CD4-positive, alpha-beta T cell treated with Interleukin-6 for 4 hours (primary cell): ENCODE results near the gene ZNF226.
"Not testable (repeated sequence)": the region's sequence is repeated elsewhere in the genome, so short reads cannot be mapped to it uniquely, and the experiment has no call there.

ENCODE experiments used
- DNase-seq: peaks from one replicate; pipeline ENCODE4 v3.0.0-alpha.2; 2020; ENCODE audit warnings: mixed read lengths

Gene ZNF226

DNA sequence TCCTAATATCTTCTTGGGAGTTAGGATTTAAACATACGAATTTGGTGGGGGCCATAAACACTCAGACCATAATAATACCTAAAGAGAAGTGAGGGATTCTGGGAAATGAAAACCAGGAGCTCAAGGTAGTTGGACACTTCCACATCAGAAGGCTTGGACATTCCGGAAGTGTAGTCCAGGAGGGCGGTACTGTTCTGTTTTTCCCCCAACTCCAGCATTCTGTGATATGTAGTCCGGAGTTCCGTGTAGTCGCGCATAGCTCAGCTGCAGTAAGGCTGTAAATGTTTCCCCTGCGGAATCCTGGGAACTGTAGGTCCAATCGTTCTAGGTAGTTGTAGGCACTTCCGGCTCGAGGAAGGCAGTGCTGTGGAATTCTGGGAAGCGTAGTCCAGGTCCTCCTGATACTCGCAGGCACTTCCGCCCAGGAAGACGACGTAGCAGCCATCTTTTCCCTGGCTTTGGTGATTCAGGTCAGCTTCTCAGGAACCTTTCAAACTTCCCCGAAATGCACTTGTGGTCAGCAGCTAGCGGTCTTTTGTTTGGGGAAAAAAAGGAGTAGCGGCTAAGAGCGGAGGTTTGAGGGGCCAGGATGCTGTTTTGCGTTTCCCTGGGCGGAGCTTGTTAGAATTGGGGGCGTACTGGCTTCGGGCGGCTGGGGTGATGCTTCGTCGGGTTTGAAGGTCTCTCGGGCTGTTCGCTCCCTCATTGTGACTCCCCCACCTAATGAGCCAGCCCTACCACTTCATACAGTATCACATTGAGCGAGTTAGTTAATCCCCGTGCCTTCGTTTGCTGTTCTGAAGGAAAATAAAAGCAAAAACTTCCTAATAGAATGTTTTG is at the start of gene ZNF226:
ZNF226 (plus strand) TSS at position 428 of the 840 bp plus-strand sequence. CDS start 4,981 bp downstream, outside the sequence.
- DNase-seq: peak; percentile 84

DNA sequence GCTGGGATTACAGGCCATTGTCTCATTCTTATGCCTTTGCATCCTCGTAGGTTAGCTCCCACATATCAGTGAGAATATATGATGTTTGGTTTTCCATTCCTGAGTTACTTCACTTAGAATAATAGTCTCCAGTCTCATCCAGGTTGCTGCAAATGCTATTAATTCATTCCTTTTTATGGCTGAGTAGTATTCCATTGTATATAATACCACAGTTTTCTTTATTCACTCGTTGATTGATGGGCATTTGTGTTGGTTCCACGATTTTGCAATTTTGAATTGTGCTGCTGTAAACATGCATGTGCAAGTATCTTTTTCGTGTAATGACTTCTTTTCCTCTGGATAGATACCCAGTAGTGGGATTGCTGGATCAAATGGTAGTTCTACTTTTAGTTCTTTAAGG is 43.7 kb upstream of the ZNF226 start:
- DNase-seq: not testable (repeated sequence)

DNA sequence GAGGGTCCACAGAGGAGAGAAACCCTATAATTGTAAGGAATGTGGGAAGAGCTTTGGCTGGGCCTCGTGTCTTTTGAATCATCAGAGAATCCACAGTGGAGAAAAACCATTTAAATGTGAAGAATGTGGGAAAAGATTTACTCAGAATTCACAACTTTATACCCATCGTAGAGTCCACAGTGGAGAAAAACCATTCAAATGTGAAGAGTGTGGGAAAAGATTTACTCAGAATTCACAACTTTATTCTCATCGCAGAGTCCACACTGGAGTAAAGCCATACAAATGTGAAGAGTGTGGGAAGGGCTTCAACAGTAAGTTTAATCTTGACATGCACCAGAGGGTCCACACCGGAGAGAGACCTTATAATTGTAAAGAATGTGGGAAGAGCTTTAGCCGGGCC is 32.9 kb upstream of the ZNF226 start:
- no peak for DNase-seq

DNA sequence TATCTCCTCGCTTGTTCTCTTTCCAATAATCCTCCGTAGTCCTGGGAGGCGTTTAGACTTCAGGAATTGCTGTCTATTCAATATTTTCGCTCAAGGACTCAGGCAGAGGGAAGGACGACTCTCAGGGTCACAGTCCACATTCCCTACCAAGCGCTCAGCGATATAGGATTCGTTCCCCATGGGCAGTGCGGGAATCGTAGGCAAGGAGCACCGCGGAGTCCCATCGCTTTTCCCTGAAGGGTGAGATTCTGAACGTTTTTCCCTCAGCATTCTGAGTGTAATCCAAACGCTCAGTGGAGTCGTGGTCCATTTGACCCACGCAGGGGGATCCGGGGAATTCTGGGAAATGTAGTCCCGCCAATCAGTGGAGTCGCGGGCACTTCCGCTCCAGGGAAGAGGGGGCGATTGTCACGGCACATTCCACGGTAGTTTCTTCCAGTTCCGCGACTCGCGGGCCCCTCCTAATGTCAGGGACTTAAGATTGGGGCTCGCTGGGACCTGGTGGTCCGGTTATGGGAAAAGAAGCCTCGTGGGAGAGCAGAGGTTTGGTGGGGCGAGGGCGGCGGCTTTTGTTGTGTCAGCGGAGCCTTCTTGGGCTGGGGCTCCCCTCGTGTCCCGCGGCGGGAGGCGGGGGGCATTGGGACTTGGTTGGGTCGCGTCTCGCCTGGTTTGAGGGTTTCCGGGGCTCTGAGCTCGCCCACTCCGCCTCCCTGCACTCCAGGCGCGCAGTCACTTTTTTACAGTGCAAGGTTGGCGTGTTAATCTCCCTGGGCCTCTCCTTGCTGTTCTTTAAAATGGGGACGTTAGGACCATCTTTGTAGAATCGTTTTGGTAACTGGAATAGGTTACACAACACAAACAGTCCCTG is 23.5 kb upstream of the ZNF226 start, which contains the start of gene ZNF234:
ZNF234 (plus strand) TSS at position 364 of the 868 bp plus-strand sequence. CDS start 3,079 bp downstream, outside the sequence.
- peak; percentile 79 for DNase-seq

DNA sequence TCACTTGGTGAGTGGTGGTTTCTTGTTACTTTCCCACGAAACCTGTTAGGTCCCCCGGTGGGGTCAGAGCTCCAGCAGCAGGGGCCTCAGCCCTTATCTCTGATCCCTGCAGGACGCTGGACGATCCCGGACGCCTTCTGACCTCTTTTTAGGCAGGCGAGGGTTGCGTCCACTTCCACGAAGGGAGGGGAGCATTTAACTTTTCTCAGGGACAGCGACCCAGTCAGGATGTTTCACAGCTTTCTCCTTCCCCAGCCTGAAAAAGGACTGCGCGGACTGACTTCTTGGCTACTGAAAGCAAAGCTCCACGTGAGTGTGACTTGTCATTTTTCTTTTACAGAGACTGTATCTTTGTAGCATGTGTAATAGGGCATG is 22.9 kb upstream of the ZNF226 start:
- peak; percentile 2 for DNase-seq

DNA sequence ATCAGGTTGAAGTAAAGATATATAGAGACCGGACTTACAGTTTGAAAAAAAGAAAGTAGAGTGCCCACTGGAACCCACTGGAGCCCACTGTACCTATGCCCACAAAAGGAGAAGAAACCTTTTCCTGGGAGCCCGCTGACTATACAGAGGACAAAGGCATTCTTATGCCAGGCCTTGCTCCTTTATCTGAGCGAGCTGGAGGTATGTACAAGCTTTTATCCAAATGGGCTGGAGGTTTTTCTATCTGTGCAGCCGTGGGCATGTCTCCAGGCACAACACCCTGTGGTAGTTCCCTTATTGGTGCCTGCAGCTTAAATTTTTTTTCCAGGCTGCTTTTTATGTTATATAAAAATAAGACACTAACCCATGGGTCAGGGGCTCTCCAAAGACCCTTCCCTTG is 15.1 kb upstream of the ZNF226 start:
- DNase-seq: no peak

DNA sequence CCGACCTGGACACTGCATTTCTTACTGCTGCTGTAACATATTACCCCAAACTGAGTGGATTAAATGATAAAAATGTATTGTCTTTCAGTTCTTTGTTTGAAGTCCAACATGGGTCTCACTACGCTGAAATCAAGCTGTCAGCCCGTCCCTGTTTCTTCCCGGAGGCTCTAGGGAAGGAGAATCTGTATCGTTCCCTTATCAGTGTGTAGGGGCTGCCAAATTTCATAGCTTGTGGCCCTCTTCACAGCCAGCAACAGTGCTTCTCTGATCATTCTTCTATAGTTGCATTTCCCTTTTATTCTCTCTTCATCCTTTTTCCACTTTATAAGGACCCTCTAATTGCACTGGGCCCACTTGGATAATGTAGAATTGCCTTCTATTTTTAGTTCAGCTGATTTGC is 13.4 kb upstream of the ZNF226 start:
- DNase-seq: no peak

DNA sequence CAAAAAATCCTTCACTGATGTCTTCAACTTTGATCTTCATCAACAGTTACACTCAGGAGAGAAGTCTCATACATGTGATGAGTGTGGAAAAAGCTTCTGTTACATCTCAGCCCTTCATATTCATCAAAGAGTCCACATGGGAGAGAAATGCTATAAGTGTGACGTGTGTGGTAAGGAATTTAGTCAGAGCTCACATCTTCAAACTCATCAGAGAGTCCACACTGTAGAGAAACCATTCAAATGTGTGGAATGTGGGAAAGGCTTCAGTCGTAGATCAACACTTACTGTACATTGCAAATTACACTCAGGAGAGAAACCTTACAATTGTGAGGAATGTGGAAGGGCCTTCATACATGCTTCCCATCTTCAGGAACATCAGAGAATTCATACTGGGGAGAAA is 8.4 kb upstream of the ZNF226 start:
- DNase-seq: no peak

DNA sequence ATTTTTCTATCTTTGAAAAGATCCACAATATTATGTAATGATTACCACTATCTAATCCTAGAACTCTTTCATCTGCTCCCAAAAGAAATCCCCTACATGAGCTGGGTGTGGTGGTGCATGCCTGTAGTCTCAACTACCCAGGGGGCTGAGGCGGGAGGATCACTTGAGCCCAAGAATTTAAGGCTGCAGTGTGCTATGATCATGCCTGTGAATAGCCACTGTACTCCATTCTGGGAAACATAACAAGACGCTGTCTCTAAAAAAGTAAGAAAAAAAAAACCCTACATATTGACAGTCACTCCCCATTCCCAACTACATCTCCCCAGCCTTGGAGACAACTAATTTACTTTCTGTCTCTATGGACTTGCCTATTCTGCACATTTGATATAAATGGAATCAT is 1.1 kb upstream of the ZNF226 start:
- DNase-seq: no peak

DNA sequence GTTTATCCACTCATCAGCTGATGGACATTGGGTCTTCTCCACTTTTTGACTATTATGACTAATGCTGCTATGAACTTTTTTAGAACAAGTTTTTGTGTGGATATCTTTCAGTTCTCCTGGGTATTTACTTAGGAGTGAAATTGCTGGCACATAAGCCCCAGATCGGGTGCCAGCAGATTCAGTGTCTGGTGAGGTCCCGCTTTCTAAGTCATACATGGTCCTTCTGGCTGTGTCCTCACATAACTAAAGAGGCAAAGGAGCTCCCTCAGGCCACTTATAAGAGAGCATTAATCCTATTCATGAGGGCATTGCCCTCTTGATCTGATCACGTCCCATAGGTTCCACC is 600 bp upstream of the ZNF226 start:
- no peak for DNase-seq

DNA sequence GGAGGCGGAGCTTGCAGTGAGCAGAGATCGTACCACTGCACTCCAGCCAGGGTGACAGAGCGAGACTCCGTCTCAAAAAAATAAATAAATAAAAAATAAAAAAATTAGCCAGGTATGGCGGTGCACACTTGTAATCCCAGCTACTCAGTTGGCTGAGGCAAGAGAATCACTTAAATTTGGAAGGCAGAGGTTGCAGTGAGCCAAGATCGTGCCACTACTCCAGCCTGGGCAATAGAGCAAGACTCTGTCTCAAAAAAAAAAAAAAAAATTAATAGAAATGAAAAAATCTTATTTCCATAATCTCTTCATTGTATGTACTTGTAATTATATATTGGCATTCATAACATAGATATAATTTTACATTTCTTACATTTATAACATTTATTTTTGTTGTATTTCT is 5.8 kb downstream of the ZNF226 start:
- DNase-seq: not testable (repeated sequence)

DNA sequence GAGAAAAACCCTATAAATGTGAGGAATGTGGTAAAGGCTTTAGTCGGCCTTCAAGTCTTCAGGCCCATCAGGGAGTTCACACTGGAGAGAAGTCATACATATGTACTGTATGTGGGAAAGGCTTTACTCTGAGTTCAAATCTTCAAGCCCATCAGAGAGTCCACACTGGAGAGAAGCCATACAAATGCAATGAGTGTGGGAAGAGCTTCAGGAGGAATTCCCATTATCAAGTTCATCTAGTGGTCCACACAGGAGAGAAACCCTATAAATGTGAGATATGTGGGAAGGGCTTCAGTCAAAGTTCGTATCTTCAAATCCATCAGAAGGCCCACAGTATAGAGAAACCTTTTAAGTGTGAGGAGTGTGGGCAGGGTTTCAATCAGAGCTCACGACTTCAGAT is 11.7 kb downstream of the ZNF226 start:
- no peak for DNase-seq

DNA sequence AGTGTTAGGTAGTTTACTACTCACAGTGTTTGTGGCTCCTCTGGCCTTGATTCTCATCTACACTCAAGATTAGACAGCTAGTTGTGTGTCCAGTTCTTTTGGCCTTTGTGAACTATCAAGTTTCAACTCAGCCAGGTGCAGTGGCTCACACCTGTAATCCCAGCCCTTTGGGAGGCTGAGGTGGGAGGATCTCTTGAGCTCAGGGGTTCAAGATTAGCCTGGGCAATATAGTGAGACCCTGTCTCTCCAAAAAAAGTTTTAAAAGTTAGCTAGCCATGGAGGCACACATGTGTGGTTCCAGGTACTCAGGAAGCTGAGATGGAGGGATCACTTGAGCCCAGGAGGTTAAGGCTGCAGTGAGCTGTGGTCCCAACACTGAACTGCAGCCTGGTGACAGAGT is 16.1 kb downstream of the ZNF226 start:
- no peak for DNase-seq

DNA sequence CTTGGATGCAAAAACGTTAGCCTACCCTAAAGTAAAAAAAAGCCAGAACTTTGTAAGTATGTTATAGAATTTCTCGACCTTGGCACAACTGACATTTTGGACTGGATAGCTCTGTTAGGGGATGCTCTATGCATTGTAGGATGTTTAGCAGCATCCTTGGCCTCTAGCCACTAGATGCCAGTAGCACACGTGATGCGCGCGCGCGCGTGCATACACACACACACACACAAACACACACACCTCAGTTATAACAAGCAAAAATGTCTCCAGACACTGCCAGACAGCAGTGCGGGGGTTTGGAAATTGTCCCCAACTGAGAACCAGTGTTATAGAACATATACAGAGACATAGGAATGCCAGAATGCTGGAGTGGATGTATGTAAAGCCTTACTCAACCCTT is 17.2 kb downstream of the ZNF226 start:
- no peak for DNase-seq

DNA sequence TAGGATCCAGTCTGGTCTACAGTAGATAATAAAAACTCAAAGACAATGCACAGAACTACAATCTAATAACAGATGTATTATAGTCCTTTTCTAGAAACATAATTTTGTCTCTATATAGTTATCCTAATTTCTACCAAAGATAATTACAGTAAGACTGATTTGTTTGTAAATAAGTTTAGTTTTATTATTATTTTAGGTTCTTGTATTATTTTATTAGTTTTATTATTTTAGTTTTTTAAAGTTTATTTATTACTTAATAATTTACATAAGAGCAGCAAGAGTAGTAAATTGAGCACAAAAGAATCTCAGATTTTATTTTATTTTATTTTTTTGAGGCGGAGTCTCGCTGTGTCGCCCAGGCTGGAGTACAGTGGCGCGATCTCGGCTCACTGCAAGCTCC is 25.1 kb downstream of the ZNF226 start:
- no peak for DNase-seq

DNA sequence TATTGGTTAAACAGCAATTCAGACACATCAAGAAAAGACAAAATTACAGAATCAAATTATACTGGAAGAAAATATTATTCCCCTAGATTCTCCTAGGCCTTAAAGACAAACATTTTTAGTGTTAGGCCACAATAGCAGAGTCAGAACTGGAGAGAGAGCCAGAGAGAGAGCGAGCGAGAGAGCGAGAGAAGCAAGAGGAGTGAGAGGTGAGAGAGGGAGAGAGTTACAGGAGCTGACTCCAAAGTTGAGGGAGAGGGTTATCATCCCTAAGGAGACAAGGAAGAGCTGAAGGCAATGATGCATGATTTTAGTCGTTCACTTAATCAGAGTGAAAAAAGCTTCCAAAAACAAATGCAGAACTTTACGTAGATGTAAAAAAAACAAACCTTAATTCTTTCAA is 27.2 kb downstream of the ZNF226 start:
- no peak for DNase-seq

DNA sequence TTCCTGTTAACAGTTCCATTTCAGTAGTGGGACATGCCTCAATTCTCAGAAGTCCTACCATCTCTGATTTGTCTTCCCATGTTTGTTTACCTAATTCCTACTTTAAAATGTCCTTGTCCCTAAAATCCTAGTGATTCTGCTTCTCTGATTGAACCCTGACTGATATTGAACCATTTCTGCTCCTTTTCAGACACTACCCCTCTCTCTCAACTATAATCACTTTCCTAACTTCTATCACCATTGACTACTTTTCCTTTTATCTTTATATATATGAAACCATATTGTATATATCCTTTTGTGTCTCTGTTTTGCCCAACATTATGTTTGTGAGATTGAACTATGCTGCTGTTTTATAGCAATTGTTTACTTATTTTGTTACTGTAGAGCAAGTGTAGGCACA is 31.9 kb downstream of the ZNF226 start:
- no peak for DNase-seq

DNA sequence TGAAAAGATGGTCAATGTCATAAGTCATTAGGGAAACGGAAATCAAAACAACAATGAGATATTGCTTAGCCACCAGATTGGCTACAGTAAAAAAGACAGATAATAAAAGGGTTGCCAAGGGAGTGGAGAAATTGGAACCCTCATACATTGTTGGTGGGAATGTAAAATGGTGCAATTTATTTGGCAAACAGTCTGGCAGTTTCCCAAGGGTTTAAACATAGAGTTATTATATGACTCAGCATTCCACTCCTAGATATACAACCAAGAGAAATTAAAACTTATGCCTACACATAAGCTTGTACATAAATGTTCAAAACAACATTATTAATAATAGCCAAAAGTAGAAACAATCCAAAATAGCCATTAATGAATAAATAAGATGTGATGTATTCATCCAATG is 37.6 kb downstream of the ZNF226 start:
- DNase-seq: no peak

DNA sequence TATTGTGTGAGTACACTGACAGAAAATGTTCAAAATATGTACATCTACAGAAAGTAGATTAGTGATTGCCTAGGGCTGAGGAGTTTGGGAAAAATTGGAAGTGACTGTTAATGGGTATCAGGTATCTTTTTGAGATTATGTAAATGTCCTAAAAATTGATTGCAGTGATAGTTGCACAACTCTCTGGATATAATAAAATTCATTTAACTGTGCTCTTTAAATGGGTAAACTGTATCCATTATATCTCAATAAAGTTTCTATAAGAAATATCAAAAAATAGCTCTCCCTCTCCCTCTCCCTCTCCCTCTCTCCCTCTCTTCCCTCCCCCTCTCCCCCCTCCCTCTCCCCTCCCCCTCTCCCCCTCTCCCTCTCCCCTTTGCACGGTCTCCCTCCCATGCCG is 38.1 kb downstream of the ZNF226 start:
- no peak for DNase-seq

DNA sequence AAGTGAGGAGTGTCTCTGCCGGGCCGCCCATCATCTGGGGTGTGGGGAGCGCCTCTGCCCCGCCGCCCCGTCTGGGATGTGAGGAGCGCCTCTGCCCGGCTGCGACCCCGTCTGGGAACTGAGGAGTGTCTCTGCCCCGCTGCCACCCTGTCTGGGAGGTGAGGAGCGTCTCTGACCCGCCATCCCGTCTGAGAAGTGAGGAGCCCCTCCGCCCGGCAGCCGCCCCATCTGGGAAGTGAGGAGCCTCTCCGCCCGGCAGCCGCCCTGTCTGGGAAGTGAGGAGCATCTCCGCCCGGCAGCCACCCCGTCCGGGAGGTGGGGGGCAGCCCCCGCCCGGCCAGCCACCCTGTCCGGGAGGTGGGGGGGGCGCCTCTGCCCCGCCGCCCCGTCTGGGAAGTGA is 39.0 kb downstream of the ZNF226 start:
- not testable (repeated sequence) for DNase-seq

DNA sequence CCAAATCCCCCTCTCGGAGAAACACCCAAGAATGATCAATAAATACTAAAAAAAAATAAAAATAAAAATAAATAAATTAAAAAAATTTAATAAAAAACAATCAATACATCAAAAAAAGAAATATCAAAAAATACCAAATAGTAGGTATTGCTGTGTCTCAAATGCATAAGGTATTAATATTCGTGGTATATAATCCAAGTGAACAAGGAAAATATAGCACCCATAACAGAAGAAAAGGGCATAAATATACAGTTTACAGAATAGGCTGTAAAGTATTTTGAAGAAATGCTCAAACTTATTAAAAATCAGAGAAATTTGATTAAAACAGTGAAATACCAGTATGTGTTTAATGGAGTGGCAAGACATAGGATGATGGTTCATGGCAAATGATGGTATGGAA is 39.9 kb downstream of the ZNF226 start:
- no peak for DNase-seq

DNA sequence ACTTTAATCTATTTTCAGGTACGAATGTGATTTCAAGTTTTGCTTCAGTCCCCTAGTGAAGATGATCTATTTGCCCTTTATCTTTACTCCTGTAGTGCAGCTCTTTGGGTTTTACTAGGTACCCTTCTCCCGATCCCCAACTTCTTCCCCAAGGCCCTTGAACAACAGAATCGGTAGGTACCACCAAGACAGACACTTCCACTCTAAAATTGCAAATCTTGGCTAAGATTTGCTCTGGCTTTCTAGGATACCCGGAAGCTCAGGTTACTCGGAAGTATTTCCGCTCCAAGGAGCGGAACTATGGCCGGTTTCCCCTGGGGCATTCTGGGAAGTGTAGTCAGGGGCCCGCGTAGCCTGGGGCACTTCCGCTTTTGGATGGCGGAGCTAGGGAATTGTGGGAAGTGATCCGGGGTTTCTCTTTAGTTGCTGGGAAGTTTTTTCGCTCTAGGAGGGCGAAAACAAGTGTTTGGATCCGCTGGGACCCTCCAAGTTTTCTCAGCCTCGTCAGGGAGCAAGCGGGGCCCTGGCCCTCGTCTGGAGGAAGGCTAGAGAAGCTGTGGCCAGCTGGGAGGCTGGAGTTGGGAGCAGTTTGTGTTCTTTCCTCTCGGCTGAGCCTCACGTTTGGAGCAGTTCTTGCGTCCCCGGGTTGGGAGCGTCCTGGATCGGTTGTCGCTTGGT is 42.4 kb downstream of the ZNF226 start:
- peak; percentile 86 for DNase-seq

DNA sequence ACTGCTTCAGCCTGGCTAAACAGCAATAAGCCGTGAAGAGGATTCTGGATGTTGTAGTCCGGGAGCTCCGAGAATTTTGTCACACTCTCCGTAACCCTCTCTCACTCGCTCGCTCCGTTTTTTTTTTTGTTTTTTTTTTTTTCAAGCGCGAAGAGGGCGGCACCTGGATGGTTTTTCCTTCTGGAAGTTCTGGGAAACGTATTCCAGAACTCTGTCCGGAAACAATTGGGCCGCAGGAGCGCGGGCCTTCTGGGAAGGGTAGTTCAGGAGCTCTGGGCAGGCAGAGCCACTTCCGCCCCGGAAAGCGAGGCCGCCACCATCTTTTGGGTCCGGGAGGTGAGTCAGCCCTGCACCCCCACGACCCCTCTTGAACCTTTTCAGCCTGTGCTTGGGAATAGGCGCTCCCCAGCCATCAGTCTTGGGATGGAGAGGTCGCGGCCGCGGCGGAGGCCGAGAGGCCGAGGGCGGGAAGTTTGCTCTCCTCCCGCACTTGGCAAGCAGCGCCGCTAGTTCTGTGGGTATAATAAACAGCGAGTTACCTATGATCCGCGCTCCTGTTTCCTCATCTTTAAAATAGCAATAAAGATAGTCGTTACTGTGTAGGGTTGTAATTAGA is 47.5 kb downstream of the ZNF226 start, which contains the start of gene ZNF227:
ZNF227 (plus strand) TSS at position 283 of the 616 bp plus-strand sequence. CDS start 5,261 bp downstream, outside the sequence.
- DNase-seq: peak; percentile 85
